OCI-LY7 (cell line): ENCODE data around the gene C17orf113. TPM values are rescaled to one million over a fixed set of nuclear protein-coding genes. Genes with fewer than 3 reads are reported as not detected.

Experiments used
- BruUV-seq: library from RNA; stranded (reverse); fragments of 400-500 nt; replicated peaks from 2 replicates; lab custom pipeline; 2021; lab: Mats Ljungman, UMichigan
- CTCF ChIA-PET: fragments of 300-600 bp; sonication (Branson Sonifier 250); formaldehyde crosslinking; loops from one replicate; lab custom pipeline; 2022; ENCODE audit warnings: antibody characterized with exemption; ENCODE audit not compliant: unreplicated experiment; lab: Charles Lee
- POLR2A ChIA-PET: fragments of 300-600 bp; sonication (Branson Sonifier 250); formaldehyde crosslinking; loops from one replicate; lab custom pipeline; 2022; ENCODE audit warnings: antibody characterized with exemption; lab: Charles Lee
- DNase-seq: peaks from one replicate; pipeline ENCODE4 v3.0.0-alpha.2; 2015; ENCODE audit warnings: low spot score
- H2AFZ ChIP-seq: fragments of 200-600 bp; sonication (generic), shearing (Covaris generic); 2 replicates; pipeline ENCODE4 v1.6.1; 2014; ENCODE audit warnings: mild to moderate bottlenecking, antibody characterized with exemption, low read length, moderate library complexity
- H3K27ac ChIP-seq: fragments of 200-600 bp; sonication (generic); 2 replicates; pipeline ENCODE4 v1.5.1; 2014; ENCODE audit warnings: mixed run types, low read depth, mild to moderate bottlenecking, moderate library complexity, low read length, inconsistent platforms; ENCODE audit not compliant: poor library complexity, severe bottlenecking
- H3K36me3 ChIP-seq: fragments of 200-600 bp; sonication (generic); 2 replicates; pipeline ENCODE4 v1.6.1; 2014; ENCODE audit warnings: mild to moderate bottlenecking, antibody characterized with exemption, low read length, moderate library complexity, mixed read lengths; ENCODE audit not compliant: insufficient read depth
- H3K4me1 ChIP-seq: fragments of 200-600 bp; sonication (generic); 2 replicates; pipeline ENCODE4 v1.5.1; 2014; ENCODE audit warnings: mild to moderate bottlenecking, low read length; ENCODE audit not compliant: insufficient read depth, poor library complexity, severe bottlenecking
- H3K4me2 ChIP-seq: fragments of 200-600 bp; sonication (generic); 2 replicates; pipeline ENCODE4 v1.6.1; 2014; ENCODE audit warnings: mild to moderate bottlenecking, low read length
- H3K4me3 ChIP-seq: fragments of 200-600 bp; sonication (generic); 2 replicates; pipeline ENCODE4 v1.5.1; 2014; ENCODE audit warnings: mild to moderate bottlenecking, low read depth, low read length; ENCODE audit not compliant: poor library complexity, severe bottlenecking
- H3K79me2 ChIP-seq: fragments of 200-600 bp; sonication (generic); 2 replicates; pipeline ENCODE4 v1.6.1; 2016; ENCODE audit warnings: low read depth, mild to moderate bottlenecking, low read length, moderate library complexity, mixed read lengths; ENCODE audit not compliant: insufficient read depth
- H3K9me2 ChIP-seq: fragments of 200-600 bp; sonication (generic); 2 replicates; pipeline ENCODE4 v1.6.1; 2016; ENCODE audit warnings: mild to moderate bottlenecking, low read length, mixed read lengths; ENCODE audit not compliant: insufficient read depth
- H3K9me3 ChIP-seq: fragments of 200-600 bp; sonication (generic); 2 replicates; pipeline ENCODE4 v1.6.1; 2014; ENCODE audit warnings: mild to moderate bottlenecking, mixed run types, low read length, mixed read lengths
- H4K20me1 ChIP-seq: fragments of 200-600 bp; sonication (generic); 2 replicates; pipeline ENCODE4 v1.6.1; 2014; ENCODE audit warnings: mild to moderate bottlenecking, antibody characterized with exemption, low read length, moderate library complexity, mixed read lengths; ENCODE audit not compliant: insufficient read depth
- EZH2phosphoT487 ChIP-seq: fragments of 200-600 bp; sonication (generic); IDR thresholded peaks from 2 replicates; pipeline ENCODE4 v1.6.1; 2018; ENCODE audit warnings: low read depth, borderline replicate concordance, mild to moderate bottlenecking, mixed run types, antibody characterized with exemption, low read length, moderate library complexity, mixed read lengths
- intact Hi-C: fragments of 100-400 bp; cut with micrococcal nuclease; formaldehyde crosslinking; loops from one replicate; pipeline ENCODE4 v1.10.0; 2022; ENCODE audit not compliant: unreplicated experiment
- total RNA-seq, 2 experiments: library from RNA; depleted of rRNA in 1 of 2; stranded (reverse); fragments of >200 nt in 1 of 2; shearing (Covaris generic) in 1 of 2; gene quantifications; 2 replicates each; pipeline ENCODE4 v1.2.3, GENCODE V29; 2014 to 2022
- TF ChIP-seq, protein P1 (sequence below): fragments of 200-600 bp; sonication (generic); conservative IDR thresholded peaks from 2 replicates; pipeline ENCODE4 v1.5.1; 2014; ENCODE audit warnings: mild to moderate bottlenecking, antibody characterized with exemption, low read length, moderate library complexity, mixed read lengths

The C17orf113 gene
- total RNA-seq, 2 experiments from 2014 or later, result 0.25 TPM

- Histone ChIP-seq H3K9me3 (no peaks in the 10 kb centered on the region), H3K36me3 (no peaks in the 10 kb centered on the region), H3K79me2 (no peaks in the 10 kb centered on the region), H2AFZ (0 out of 2 replicates have a peak within 1 kb of the TSS, but pooled peaks have one; percentile 34), H3K4me3 (no peak within 1 kb of the TSS), H3K9me2 (no peaks in the 10 kb centered on the region), H3K27ac (no peak within 1 kb of the TSS), H3K4me1 (peaks cover 14% of the 10 kb centered on the region), H4K20me1 (no peaks in the 10 kb centered on the region), H3K4me2 (peak within 1 kb of the TSS; percentile 64)
- ChIA-PET POLR2A (no interaction called here), CTCF (interaction anchor here (0.5 to 1.0 kb wide), 3 partner anchors 20 to 135 kb away, joined by 3 to 7 read pairs (median 3); no protein-coding TSS in a partner anchor)
- intact Hi-C loops, result loop anchor here (2.0 kb wide), 1 partner anchor 73 kb away; no protein-coding TSS in a partner anchor
- BruUV-seq, result no TSS peak
- DNase-seq, result no peak
- TF ChIP-seq EZH2phosphoT487, result no peak
- TF ChIP-seq, protein P1, sequence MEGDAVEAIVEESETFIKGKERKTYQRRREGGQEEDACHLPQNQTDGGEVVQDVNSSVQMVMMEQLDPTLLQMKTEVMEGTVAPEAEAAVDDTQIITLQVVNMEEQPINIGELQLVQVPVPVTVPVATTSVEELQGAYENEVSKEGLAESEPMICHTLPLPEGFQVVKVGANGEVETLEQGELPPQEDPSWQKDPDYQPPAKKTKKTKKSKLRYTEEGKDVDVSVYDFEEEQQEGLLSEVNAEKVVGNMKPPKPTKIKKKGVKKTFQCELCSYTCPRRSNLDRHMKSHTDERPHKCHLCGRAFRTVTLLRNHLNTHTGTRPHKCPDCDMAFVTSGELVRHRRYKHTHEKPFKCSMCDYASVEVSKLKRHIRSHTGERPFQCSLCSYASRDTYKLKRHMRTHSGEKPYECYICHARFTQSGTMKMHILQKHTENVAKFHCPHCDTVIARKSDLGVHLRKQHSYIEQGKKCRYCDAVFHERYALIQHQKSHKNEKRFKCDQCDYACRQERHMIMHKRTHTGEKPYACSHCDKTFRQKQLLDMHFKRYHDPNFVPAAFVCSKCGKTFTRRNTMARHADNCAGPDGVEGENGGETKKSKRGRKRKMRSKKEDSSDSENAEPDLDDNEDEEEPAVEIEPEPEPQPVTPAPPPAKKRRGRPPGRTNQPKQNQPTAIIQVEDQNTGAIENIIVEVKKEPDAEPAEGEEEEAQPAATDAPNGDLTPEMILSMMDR, result no peak
Observed at GRCh38 chr17:42097691-42098631, 47.6 kb upstream of the C17orf113 start, which contains the start of gene ZNF385C. TSS of gene ZNF385C (minus strand) at chr17:42098473. CDS start at chr17:42063056, 35,417 bp downstream.

- H3K36me3 ChIP-seq, result no peaks in the 10 kb centered on the region
- intact Hi-C loops, result no loop called here
- POLR2A ChIA-PET, result no interaction called here
- H3K9me3 ChIP-seq, result no peaks in the 10 kb centered on the region
- H2AFZ ChIP-seq, result no peak overlapping the region
- H3K4me3 ChIP-seq, result no peak overlapping the region
- no peak for TF ChIP-seq EZH2phosphoT487
- TF ChIP-seq, protein P1, result peak; percentile 34; the same call in 1 of the 2 replicates
- H3K9me2 ChIP-seq, result no peaks in the 10 kb centered on the region
- no peak overlapping the region for H3K27ac ChIP-seq
- no peak for DNase-seq
- H3K4me2 ChIP-seq, result no peak overlapping the region
- H4K20me1 ChIP-seq, result no peaks in the 10 kb centered on the region
- H3K79me2 ChIP-seq, result no peaks in the 10 kb centered on the region
- peaks cover 14% of the 10 kb centered on the region for H3K4me1 ChIP-seq
- CTCF ChIA-PET, result no interaction called here
- no TSS peak for BruUV-seq
Observed at GRCh38 chr17:42096360-42097111, 46.1 kb upstream of the C17orf113 start.
